Left lung (tissue), 10 donors: ENCODE measurements around the gene TECTA. TPM values are rescaled to one million over a fixed set of nuclear protein-coding genes. Genes with fewer than 3 reads are reported as not detected.

Source experiments
- ATAC-seq: fragments of 200-7000 bp; cut with Tn5 transposase; one replicate; pipeline ENCODE4 v1.9.1; 2020; ENCODE audit warnings: moderate library complexity
- DNase-seq, 4 donors: peaks; one replicate each; pipeline ENCODE4 v3.0.0-alpha.2; 2013 to 2020
- H3K27ac ChIP-seq, 2 donors: fragments of 200-600 bp; sonication (generic) in 1 of 2; one replicate each; pipeline versions ENCODE4 v1.5.0 to v1.8.0; 2020 to 2021
- H3K27me3 ChIP-seq, 2 donors: fragments of 200-600 bp; sonication (generic) in 1 of 2; one replicate each; pipeline versions ENCODE4 v1.5.0 to v1.8.0; 2020 to 2021
- H3K36me3 ChIP-seq, 2 donors: fragments of 200-600 bp; sonication (generic) in 1 of 2; one replicate each; pipeline versions ENCODE4 v1.5.0 to v1.8.0; 2020 to 2021
- H3K4me1 ChIP-seq, 2 donors: fragments of 200-600 bp; one replicate each; pipeline ENCODE4 v1.8.0; 2021
- H3K4me3 ChIP-seq, 2 donors: fragments of 200-600 bp; sonication (generic) in 1 of 2; one replicate each; pipeline versions ENCODE4 v1.5.0 to v1.8.0; 2020 to 2021; ENCODE audit warnings: mild to moderate bottlenecking in 1 of 2
- H3K9me3 ChIP-seq, 2 donors: fragments of 200-600 bp; sonication (generic) in 1 of 2; one replicate each; pipeline versions ENCODE4 v1.5.0 to v1.8.0; 2020 to 2021
- intact Hi-C, 2 donors: fragments of 100-400 bp; cut with DNase I; formaldehyde crosslinking; loops; one replicate each; pipeline versions ENCODE4 v1.11.2 to v1.14.2; 2022
- polyA plus RNA-seq, 6 donors: library from polyadenylated mRNA; unstranded; fragments of 120-200 nt; gene quantifications; one replicate each; pipeline ENCODE4 v1.2.1, GENCODE V29; 2013; ENCODE audit not compliant: insufficient read length in 6 of 6
- total RNA-seq, 2 donors: library from RNA; stranded (reverse); fragmentation: NEBNext Ultra II Directional; extraction: Animal tissue kit (Norgen Biotek cat#: 25700); gene quantifications; one replicate each; pipeline ENCODE4 v1.2.1, GENCODE V29; 2021
- TF ChIP-seq, protein P1 (sequence below), 2 donors: fragments of 200-600 bp; sonication (generic) in 1 of 2; IDR thresholded peaks; one replicate each; pipeline versions ENCODE4 v1.5.0 to v1.8.0; 2021; ENCODE audit warnings: antibody characterized with exemption in 2 of 2
- donor health status: DM: no; HTN: yes; CAD: no.
- donor health status: DM: no; HTN: no; CAD: no.

Gene TECTA
- total and polyA plus RNA-seq, 8 donors, result 0.58 to 2.6 (median 2.3) TPM

DNA sequence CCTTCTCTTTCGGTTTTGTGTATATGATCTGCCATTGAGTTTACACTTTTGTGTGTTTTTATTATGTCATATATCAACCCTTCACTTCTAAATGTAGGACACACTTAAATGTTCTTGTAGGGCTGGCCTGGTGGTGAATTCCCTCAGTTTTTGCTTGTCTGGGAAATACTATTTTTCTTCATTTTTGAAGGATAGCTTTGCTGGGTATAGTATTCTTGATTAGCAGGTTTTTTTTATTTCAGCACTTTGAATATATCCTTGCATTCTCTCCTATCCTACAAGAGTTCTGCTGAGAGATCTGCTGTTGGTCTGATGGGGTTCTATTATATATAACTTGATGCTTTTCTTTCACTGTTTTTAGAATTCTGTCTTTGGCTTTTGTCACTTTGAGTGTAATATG is 79.1 kb downstream of the TECTA start:
- intact Hi-C loops, result no loop called here
- TF ChIP-seq, protein P1, sequence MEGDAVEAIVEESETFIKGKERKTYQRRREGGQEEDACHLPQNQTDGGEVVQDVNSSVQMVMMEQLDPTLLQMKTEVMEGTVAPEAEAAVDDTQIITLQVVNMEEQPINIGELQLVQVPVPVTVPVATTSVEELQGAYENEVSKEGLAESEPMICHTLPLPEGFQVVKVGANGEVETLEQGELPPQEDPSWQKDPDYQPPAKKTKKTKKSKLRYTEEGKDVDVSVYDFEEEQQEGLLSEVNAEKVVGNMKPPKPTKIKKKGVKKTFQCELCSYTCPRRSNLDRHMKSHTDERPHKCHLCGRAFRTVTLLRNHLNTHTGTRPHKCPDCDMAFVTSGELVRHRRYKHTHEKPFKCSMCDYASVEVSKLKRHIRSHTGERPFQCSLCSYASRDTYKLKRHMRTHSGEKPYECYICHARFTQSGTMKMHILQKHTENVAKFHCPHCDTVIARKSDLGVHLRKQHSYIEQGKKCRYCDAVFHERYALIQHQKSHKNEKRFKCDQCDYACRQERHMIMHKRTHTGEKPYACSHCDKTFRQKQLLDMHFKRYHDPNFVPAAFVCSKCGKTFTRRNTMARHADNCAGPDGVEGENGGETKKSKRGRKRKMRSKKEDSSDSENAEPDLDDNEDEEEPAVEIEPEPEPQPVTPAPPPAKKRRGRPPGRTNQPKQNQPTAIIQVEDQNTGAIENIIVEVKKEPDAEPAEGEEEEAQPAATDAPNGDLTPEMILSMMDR (IDR thresholded peaks at IDR 0.05), result no peak
- Histone ChIP-seq H3K4me1 (no peaks in the 10 kb centered on the region), H3K9me3 (peaks cover 0 to 26% of the 10 kb centered on the region in 2 donors), H3K36me3 (no peaks in the 10 kb centered on the region), H3K27me3 (no peaks in the 10 kb centered on the region), H3K4me3 (no peak overlapping the region), H3K27ac (no peak overlapping the region)
- DNase-seq (no peak), ATAC-seq (no peak)

DNA sequence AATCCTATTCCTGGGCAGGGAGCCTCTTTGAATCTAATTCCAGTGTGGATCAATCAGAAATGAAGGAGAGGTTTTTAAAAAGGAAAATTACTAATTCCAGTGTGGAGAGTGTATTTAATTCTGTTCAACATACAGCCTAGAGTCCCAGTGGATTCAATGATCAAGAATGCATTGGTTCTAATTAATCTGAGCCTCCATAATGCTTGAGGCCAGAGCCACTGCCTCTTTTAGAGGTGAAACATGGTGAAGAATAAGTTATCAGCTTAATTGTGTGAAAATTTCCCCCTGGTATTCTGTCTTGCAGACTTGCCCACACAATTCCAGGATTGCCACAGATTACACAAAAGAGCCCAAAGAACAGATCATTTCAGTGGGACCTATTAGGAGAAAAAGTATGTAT is 87.7 kb downstream of the TECTA start:
- Histone ChIP-seq H3K4me1 (no peaks in the 10 kb centered on the region), H3K9me3 (no peaks in the 10 kb centered on the region), H3K4me3 (no peak overlapping the region), H3K36me3 (no peaks in the 10 kb centered on the region), H3K27me3 (no peaks in the 10 kb centered on the region), H3K27ac (no peak overlapping the region)
- no peak for ATAC-seq
- intact Hi-C loops, result no loop called here
- no peak for DNase-seq
- TF ChIP-seq, protein P1 (IDR thresholded peaks at IDR 0.05), result no peak

DNA sequence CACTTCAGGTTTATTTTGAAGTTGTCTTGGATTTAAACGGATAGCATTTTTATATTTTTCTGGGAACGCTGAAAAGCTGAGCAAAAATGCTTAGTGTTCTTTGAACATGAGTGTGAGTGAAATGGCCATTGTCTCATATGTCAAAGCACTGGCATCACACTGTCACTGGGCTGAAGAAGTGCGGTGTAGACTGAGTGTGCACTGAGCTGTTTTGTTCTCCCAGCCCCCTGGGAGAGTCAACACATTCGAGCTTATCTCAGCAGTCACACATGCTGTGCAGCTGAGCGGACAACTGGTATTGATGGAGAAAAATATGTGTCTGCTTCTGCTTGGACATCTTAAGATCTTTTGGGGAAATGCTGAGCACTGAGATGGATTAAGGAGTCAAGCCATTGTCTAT is 90.8 kb downstream of the TECTA start:
- TF ChIP-seq, protein P1 (IDR thresholded peaks at IDR 0.05), result no peak
- H3K9me3 ChIP-seq, result no peaks in the 10 kb centered on the region
- H3K27ac ChIP-seq, result no peak overlapping the region
- peaks cover 0 to 5% of the 10 kb centered on the region in 2 donors for H3K4me1 ChIP-seq
- H3K27me3 ChIP-seq, result peaks cover 4 to 19% of the 10 kb centered on the region in 2 donors
- ATAC-seq, result no peak
- H3K4me3 ChIP-seq, result no peak overlapping the region
- intact Hi-C loops, result loop anchor here in 1 of 2 donors (10.0 kb wide), 1 partner anchor 677 kb away; the partner anchor contains the start of gene GRIK4
- DNase-seq, result no peak
- no peaks in the 10 kb centered on the region for H3K36me3 ChIP-seq

DNA sequence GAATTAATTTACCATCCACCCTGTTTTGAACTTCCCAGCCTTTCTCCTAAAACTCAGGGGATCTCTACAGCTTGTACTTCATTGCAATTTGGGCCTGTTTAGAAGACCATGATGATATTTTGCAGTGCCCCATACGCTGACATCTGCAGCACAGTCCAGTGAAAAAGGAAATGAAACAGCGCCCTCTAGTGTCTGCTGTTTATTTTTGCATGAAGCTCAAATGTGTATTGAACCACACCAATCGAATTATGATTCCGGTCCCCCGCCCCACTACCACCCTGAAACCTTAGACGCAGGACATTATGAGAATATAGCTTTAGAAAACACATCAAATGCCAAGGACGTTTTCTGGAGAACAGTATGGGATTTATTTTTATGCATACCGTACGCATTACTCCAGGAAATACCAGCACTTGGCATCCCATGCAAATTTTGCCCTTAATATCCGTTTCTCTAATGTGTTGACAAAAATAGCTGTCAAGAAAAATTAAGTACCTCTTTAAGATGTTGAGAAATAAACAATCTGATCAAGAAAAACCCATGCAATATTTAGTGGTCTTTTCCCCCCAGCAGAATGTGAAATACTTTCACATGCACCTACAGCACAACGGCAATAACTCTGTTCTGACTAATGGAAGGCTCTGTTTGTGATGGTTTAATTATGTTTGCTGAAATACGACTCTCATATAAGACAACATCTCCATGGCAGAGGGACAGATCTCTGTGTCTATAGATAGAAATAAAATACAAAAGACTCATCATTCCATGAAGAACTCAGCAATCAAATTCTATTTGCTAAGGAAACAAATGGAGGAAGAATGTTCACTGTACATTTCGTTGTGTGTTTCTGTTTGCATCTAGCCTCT is 93.9 kb downstream of the TECTA start:
- H3K27me3 ChIP-seq, result peaks cover 4 to 24% of the 10 kb centered on the region in 2 donors
- ATAC-seq (peak; percentile 93), DNase-seq (peak in 2 of 4 donors; percentile 77 to 81)
- intact Hi-C loops, result loop anchor here in 1 of 2 donors (10.0 kb wide), 1 partner anchor 680 kb away; the partner anchor contains the start of gene GRIK4
- peaks cover 0 to 5% of the 10 kb centered on the region in 2 donors for H3K4me1 ChIP-seq
- H3K36me3 ChIP-seq, result no peaks in the 10 kb centered on the region
- no peak overlapping the region for H3K4me3 ChIP-seq
- TF ChIP-seq, protein P1 (IDR thresholded peaks at IDR 0.05), result peak; percentile 57 to 80
- no peaks in the 10 kb centered on the region for H3K9me3 ChIP-seq
- no peak overlapping the region for H3K27ac ChIP-seq

DNA sequence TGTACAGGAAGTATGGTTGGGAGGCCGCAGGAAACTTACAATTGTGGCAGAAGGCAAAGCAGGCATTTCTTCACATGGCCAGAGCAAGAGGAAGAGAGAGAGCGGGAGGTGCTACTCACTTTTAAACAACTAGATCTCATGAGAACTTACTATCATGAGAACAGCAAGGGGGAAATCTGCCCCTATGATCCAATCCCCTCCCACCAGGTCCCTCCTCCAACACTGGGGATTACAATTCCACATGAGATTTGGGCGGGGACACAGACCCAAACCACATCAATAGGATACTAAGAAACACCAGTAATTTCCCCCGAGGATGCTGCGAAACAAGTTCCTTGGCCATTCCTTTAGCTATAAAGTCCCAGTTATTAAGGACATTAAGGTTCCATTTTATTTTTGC is 97.4 kb downstream of the TECTA start:
- intact Hi-C loops, result loop anchor here in 1 of 2 donors (10.0 kb wide), 1 partner anchor 684 kb away; the partner anchor contains the start of gene GRIK4
- Histone ChIP-seq H3K4me1 (peaks cover 0 to 5% of the 10 kb centered on the region in 2 donors), H3K27me3 (peaks cover 4 to 24% of the 10 kb centered on the region in 2 donors), H3K9me3 (no peaks in the 10 kb centered on the region), H3K36me3 (no peaks in the 10 kb centered on the region), H3K4me3 (no peak overlapping the region), H3K27ac (no peak overlapping the region)
- DNase-seq (no peak), ATAC-seq (no peak)
- TF ChIP-seq, protein P1 (IDR thresholded peaks at IDR 0.05), result no peak
